Retina (tissue), 1 donor: ENCODE measurements around the gene HK1.

Source experiments
- DNase-seq: peaks from one replicate; pipeline ENCODE4 v3.0.0-alpha.2; 2016

Gene HK1

DNA sequence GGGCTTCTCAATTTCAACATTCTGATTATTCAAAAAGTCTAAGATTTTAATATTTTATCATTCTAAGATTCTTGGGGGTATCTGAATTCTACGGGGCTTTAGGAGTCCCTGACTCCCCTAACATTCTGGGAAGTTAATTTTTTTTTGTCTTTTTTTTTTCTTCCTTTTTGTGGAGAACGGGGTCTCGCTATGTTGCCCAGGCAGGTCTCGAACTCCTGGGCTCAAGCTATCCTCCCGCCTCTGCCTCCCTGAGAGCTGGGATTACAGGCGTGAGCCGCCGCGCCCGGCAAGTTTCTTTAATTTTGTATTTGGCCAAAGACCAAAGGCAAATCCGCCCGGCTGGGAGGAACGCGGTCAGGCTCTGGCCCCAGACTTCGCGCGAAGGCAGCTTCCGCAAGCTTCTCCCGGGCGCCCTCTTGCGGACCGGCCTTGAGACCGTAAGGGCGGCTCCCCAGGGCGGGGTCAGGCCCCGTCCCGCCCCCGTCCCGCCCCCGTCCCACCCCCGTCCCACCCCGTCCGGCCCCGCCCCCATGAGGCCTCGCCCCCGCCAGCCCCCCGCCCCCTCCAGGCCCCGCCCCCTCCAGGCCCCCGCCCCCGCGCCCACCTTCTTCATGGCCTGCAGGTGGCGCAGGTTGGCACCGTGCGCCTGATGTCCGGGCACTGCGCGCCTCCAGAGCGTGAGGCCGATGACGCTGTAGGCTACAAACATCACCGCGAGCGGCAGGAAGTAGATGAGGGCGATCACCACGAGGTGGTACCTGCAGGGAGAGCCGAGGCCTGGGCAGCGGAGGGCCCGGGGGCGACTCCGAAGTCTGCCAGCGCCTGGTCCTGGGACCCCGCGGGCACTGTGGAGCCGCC is 130.3 kb downstream of the HK1 start:
- peak; percentile 86 for DNase-seq

DNA sequence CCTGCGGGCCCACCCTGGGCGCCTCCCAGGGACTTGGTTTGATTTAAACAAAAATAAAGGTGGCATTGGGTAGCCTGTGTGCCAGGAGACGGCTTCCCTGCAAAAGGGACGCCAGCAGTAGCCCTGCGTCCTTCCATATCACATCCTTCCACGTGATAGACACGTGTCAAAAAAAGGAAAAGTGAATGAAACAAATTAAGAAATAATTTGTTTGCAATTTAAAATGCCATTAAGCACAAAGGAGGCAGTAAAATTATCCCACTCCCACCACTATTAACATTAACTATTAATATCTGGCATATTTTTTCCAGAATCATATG is 130.8 kb downstream of the HK1 start:
- no peak for DNase-seq

DNA sequence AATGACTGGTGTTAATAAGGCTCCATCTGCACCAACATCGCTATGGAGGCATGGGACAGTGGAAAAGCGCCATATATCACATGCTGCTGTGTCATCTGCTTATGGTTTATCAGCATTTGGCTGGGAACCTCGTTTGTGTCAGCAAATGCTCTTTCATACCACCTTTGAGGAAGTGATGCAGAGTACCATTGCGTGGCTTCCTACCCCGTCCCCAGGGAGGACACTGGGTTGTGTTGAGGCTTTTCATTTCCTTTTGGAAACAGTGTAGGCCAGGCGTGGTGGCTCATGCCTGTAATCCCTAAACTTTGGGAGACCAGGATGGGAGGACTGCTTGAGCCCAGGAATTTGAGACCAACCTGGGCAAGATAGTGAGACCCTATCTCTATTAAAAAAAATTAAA is 131.7 kb downstream of the HK1 start:
- DNase-seq: no peak

DNA sequence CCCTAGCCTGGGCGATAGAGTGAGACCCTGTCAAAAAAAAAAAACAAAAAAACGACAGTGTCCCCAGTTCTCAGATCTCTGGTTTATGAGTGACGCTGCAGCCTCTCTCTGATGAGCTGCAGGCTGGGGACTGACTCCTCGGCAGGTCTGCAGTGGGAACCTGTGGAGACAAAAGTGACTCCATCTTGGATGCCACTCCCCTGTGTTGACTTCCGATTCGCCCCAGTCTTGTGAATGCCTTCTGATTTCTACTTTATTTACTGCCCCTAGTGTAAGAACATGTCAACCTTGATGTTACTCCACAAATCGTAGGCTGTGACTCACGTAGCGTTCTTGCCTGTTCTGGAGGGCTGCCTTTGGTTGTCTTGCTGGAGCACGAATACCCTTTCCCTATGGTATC is 132.2 kb downstream of the HK1 start:
- no peak for DNase-seq

DNA sequence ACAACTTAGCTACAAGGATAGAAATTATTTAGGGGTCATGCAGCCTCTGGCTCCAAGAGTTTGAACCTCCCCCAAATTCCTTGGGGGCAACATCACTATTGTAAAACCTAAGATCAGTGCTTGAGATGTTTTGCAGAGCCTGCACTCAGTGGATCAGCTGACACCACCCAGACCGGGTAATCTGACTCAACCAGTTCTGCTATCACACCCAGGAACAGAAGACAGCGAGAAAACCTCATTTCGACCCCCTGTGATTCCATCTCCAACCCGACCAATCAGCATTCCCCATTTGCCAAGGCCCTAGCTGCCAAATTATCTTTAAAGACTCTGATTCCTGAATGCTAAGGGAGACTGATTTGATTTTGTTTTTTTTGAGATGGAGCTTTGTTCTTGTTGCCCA is 133.2 kb downstream of the HK1 start:
- DNase-seq: no peak

DNA sequence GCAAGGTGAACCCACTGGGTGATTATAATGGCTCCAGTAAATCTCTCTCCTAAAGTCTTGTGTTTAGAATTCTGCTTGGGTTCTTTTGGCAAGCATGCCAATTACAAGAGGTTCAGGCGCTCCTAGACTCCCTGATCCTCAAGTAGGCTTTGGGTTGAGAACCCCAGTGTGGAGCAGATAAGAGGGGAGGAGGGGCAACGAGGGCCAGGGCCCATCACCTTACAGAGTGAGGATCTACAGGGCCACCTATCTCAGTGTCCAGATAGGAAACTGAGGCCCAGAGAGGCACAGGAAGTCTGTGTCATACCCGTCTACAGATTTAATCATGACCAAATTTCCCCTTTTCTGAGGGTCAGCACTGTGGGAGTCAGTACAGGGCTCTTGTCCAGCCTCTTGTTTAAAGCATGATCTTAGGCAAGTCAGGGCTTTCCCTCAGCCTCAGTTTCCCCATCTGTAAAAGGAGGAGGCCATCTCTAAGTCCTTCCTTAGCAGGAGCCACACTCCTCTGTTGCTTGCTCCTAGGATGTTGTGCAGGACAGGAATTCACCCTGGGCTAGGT is 134.0 kb downstream of the HK1 start:
- DNase-seq: no peak

DNA sequence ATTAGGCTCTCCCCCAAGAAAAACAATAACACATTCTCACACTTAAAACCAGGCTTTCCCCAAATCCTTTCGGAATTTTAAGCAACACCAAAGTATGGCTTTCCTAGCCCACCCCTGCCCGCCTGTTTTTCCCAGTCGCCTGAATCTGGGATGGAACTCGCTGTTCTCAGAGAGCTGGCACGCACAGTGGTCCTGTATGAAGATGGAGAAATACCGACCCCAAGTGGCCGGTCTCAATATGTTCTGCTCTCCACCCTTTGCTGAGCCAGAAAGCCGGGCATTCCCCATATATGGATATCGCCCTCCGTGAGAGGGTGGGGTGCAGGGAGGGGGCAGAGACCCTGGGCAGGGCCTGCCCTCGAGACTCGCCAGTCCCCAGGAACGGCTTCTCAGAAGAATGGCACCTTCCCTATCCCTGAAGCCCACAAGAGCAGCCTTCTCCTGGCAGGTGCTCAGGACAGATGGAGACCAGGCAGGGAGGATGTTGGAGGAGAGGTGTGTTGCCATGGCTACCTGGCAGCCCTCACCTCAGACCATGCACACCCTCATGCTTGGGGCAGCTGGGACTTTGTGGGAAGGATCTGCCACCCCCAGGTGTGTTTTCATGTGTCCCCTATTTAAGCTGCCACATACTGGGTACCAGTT is 135.0 kb downstream of the HK1 start:
- DNase-seq: peak; percentile 67

DNA sequence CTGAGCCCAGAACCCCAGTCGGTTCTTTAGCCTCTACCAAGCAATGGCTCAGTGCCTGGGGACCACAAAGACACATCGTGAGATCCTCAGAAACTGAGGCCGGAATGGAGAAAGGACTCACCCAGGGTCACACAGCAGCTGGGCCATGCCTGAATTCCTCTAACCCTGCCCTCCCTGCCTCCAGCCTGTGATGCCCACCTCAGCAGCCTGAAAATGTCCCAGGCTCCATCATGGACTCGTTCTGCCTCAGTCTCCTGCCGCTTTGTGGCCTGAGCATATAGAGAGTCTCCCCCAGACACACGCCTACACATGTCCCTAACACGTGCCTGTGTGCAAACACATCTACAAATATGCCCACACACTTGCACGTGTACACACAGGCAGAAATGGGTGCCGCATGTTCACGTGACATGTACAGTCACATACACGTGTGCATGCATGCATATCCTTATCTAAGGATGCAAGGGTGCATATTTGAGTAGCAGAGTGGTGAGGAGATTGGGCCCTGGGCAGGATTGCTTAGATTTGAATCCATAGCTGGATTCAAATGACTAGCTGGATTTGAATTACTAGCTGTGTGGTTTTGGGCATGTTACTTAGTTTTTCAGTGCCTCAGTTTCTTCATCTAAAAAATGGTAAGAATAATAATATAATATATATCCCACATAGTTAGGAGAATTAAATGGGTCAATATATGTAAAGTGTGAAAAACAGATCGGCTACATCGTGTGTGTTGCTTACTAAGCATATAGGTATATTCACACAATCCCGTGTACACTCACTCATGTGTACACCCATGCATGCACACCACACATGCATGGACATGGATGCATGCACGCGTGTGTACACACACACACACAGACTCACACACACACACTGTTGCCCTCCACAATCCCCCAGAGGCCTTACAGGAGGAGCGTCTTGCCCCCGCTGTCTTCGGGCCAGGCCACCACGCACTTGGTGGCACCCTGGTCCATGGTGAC is 136.0 kb downstream of the HK1 start:
- DNase-seq: no peak

DNA sequence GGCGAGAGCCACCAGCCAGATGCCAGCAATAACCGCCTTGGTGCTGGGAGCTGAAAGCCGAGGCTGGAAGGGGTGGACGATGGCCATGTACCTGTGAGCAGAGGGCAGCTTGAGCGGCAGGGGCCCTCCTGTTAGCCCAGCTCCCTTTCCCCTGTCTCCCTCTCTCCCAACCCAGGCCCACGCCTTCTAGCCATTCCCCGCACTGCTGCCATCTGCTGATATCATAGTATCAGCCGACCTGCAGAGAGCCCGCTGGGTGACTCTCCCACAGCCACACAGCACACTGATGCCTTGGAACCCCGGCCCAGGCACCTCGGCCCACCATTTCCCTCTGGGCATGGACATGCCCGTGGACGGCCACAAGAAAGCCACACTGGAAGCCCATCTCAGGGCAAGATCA is 136.8 kb downstream of the HK1 start:
- no peak for DNase-seq

DNA sequence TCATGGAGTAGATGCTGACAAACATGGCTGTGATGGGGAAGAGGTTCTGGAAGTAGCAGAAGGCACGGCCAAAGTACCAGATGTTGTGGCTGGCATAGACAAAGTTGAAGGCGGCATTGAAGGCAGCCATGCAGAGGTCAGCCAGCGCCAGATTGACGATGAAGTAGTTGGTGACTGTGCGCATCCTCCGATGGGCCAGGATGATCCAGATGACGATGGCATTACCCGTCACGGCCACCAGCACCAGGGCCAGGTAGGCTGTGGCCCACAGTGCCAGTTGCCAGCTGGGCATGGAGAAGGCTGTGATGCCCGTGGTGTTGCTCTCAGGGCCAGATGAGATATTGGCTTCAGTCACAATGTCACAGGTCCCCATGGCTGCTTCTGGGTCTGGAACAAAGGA is 137.7 kb downstream of the HK1 start:
- DNase-seq: no peak

DNA sequence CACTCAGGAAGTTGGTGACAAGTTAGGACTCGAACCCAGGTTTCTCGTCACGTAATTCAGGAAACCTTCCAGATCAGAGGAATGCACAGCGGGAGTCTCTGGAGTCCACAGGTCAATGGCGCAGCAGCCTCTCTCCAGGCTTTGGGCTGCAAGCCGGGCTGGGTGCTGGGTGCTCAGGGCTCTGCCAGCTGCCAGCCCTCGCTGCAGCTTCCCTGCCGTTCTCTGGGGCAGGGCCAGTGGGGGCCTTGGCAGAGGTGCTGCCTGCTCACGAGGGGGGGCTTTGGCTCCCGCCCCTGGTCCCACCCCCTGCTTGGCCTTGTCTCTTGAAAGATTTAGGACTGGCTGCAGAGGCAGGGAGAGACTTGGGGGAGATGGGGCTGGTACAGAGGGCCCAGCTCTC is 138.4 kb downstream of the HK1 start, which contains the start of gene TACR2:
Gene TACR2, minus strand, starts transcription at position 224 of the 400 bp plus-strand sequence. CDS start 595 bp downstream, outside the sequence.
- no peak for DNase-seq

DNA sequence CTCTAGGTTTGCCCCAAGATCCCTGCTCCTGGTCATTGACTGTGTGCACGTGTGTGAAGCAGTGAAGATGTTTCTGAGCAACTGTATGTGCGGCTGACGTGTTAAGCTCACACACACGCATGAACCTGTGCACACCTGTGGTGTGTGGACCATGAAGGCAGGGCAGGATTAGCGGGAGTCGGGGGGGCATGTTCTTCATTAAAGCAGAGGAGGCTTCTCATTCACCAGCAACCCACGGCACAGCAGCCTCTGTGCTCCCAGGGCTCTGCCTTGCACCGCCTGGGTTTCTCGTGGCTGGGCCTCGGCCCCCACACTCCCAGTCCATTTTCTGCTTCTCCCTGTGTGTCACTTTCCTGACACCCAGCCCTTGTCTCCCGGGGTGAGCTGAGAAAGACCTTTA is 139.2 kb downstream of the HK1 start:
- DNase-seq: no peak

DNA sequence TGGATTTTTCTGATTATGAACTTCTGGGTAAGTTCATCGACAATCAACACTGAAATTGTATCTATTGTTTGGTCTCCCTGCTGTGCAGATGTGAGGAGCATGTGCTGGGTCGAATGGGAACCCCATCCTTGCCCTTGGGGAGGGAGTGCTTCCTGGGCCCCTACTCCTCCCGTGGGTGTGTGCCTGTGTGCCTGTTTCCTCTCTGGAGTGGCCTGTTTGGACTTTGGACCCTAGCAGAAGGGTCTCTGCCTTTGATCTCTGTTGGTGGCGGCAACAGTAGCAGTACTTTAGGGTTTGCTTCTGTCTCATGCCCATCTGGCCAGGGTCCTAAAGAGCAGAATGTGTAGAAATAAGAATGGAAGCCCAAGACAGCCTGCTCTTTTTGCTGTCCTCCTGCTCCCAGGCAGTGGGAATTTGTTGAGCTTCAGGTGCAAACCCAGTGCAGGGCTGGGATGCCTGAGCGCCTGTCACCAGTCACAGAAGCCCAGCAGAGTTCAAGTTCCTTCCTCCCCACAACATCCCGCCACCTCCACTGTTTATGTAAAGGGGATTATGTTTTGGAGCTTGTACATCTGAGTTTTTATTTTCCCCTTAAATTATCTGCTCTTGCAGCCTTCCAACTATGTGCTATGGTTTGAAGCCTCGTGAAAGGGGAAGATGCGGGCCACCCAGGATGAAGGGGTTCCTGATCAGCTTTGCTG is 139.9 kb downstream of the HK1 start:
- no peak for DNase-seq

DNA sequence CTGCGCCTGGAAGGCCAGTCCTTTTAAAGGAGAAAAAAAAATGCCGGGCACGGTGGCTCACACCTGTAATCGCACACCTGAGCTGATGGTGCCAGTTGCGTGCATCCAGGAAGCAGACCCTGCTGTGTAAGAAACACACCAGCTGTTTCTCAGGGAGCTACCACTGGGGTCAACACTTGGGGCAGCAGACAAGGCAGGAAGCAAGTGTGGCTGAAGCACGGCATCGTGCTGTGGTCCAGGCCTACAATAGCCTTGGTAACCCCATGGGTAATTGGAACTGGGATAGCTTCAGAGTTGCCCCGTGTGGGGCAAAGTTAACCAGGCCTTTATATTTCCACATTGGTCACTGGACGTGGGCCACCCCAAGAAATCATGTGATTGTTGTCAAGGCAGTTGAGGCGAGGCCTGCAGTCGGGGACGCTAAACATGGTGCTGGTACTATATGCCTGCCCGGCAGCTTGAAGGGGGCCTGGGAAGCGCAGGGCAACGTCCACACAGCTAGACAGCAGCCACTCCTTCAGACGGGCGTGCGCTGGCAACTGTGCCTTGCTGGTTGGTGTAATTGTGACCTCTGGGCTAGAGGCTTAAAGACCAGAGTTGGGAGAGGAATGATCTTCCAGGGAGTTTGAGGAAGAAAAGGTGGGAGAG is 140.9 kb downstream of the HK1 start:
- DNase-seq: no peak

DNA sequence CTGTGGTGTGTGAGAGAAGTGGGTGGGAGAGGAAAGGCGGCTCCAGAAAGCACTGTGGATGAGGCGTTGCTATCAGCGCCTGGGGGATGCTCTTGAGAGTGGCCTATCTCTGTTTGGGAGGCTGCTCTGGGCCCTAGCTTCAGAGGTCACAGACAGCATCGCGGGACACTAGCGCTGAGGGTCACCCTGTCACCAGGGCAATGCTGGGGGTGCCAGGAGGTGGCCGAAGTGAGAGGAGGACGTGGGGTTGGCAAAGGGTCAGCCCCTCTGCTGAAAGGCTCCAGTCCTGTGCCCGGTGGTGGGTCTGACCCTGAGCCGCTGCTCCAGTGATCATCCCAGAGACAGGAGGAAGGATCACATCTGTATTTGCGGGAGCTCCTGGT is 141.4 kb downstream of the HK1 start:
- no peak for DNase-seq

DNA sequence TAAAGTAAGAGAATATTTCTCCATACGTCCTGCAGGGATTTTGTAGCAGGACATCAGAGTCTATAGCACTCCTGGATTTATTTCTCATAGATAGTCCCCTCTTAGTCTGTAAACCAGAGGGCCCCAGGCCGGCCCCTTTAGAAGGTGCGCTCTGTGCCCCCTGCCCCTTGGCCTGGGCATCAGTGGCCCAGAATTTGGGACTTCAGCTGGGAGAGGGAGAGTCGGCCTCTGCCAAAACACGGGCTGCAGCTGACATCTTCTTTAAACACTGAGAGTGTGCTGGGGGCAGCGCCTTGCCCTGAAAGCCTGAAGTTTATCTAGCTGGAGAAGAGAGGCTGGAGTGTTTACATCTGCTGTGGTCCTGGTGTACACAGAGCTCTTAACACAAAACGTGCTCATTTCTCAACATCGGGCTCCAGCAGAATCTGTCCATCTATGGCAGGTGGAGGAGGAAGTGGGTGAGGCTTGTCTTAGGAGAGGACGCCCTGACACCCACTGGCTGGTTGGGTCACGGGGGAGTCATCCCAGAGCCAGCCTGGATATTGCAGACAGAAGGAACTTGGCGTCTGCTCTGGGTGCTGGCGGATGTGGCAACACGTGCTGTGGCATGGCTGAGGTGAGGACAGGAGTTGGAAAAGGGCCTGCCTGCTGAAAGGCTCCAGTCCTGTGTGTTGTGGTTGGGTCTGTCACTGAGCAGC is 143.5 kb downstream of the HK1 start:
- DNase-seq: no peak

DNA sequence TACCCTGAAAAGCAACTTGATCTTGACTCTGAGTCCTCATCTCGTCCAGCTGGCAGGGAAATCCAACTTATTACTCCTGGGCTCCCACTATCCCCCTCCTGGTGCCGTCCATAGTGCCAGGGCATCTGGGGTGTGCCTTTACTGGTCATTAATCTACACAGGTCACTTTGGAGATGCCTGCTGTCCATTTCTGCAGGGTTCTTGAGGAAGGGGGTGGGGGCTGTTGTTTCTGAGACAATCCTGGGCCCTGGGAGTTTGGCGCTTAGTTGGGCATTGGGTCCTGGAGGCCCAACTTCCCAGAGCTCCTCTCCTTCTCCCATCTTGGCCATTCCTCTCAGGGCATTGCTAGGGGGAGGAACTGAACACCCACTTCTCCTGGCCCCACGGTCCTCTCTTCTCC is 144.4 kb downstream of the HK1 start:
- DNase-seq: no peak

DNA sequence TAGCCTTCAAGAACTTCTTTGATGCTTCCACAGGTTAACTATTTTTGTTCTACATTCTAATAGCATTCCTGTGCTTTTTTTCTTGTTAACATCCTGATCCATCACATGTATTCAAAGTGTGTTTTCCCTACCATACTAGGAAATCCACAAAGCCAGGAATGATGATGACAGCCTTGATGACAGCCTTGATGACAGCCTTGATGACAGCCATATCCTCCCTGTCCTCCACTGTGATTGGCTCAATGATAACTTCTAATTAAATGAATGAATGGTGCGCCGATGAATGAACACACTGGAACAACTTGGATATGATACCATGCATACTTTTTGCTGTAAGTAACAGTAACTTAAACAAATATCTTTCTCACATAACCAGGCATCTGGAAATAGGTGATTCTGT is 146.7 kb downstream of the HK1 start:
- DNase-seq: no peak

DNA sequence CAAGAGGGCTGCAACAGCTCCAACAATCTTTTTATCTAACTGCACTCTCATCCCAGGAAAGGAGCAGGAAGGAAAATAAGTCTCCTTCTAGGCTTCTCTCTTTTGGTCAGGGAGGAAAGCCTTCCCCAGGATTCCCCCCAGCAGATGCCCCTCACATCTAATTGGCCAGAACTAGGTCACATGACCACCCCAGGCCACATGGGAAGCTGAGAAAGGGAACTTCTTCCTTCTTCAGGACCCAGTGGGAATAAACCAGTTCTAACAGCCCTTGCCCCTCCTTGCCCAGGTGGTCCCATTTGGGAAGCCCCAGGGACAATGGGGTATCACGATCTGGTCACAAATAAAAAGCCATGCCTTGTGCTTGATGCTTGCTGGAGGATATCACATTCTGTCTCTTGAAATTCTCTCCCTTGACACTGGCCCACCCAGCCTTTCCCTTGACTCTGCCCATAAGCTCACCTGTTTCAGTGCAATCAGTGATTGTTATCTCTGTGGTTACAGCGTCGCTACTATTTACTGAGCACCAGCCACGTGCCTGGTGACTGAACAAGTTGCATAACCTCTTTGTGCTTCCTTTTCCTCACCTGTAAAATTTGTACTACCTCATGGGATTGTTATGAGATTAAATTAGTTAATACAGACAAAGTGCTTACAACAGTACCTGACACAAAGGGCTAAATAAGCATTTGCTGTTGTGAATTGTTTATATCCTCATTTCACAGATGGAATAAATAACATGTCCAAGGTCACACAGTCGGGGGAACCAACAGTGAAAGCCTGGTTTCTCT is 147.4 kb downstream of the HK1 start:
- no peak for DNase-seq

DNA sequence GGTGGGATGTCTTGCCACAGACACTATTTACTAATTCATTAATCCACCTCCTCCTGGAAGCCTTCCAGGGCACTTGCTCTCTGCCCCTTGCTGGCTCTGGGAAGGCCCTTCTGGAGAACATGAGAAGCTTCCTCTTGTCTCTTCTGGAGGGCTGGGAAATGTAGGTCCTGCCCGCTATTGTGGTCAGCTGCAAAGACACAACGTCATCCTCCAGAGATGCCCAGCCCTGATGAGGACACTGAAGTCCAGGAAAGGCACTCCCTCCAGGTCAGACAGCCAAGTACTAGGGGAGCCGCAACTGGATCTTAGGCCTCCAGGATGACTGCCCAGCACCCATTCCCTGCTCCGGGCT is 148.1 kb downstream of the HK1 start:
- DNase-seq: no peak

DNA sequence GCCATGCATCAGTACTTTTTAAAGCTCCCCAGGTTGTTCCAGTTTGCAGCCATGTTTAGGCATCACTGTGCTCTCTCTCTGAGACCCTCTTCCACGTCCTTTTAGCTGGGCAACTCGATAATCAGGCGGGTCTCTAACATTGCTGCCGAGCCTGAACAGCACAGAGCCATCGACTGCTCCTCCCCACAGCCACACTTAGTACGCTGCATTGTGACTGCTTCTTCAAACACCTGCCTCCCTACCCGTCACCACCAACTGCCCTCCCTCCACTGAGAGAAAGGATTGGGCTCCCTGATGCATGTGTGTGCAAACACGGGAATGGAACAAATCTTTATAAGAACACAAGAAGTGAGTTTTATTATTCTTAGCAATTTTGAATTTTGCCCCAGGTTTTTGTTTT is 149.9 kb downstream of the HK1 start:
- DNase-seq: no peak
